ENCODE measurements around the gene NRG2. TPM values are rescaled to one million over a fixed set of nuclear protein-coding genes. Genes with fewer than 3 reads are reported as not detected.

Gene NRG2
- total RNA-seq, 1 experiment from 2014 or later: 0.23 TPM

GRCh38 chr5:139854953-139855352 lies 188.1 kb downstream of the NRG2 start:
- no peak overlapping the region for H3K27ac Mint-ChIP-seq (ENCODE audit: low read depth, unreplicated experiment)
- POLR2A ChIA-PET: interaction anchor here (0.7 to 1.6 kb wide), 2 partner anchors 53 to 67 kb away, joined by 3 read pairs; no protein-coding TSS in a partner anchor
- CTCF ChIA-PET: interaction anchor here (0.7 to 3.6 kb wide), 7 partner anchors 9 to 185 kb away, joined by 3 to 24 read pairs (median 12); no protein-coding TSS in a partner anchor
- no peaks in the 10 kb centered on the region for H3K4me1 Mint-ChIP-seq (ENCODE audit: insufficient read depth, unreplicated experiment)
- TF ChIP-seq CTCF (IDR thresholded peaks at IDR 0.05; ENCODE audit: unreplicated experiment): no peak
- no peak overlapping the region for H3K4me3 Mint-ChIP-seq (ENCODE audit: unreplicated experiment)
- no TSS peak for BruUV-seq (replicated peaks)
- H3K9me3 Mint-ChIP-seq (ENCODE audit: unreplicated experiment): no peaks in the 10 kb centered on the region
- DNase-seq (ENCODE audit: unreplicated experiment): no peak
- H3K27me3 Mint-ChIP-seq (ENCODE audit: insufficient read depth, unreplicated experiment): peaks cover 3% of the 10 kb centered on the region
- intact Hi-C loops (cut with micrococcal nuclease): no loop called here
- H3K36me3 Mint-ChIP-seq (ENCODE audit: insufficient read depth, unreplicated experiment): no peaks in the 10 kb centered on the region

- POLR2A ChIA-PET: no interaction called here
- no peak for TF ChIP-seq CTCF (IDR thresholded peaks at IDR 0.05; ENCODE audit: unreplicated experiment)
- intact Hi-C loops (cut with micrococcal nuclease): no loop called here
- no TSS peak for BruUV-seq (replicated peaks)
- Mint-ChIP-seq H3K4me3 (ENCODE audit: unreplicated experiment) (no peak overlapping the region), H3K9me3 (ENCODE audit: unreplicated experiment) (no peaks in the 10 kb centered on the region), H3K36me3 (ENCODE audit: insufficient read depth, unreplicated experiment) (no peaks in the 10 kb centered on the region), H3K4me1 (ENCODE audit: insufficient read depth, unreplicated experiment) (peaks cover 6% of the 10 kb centered on the region), H3K27me3 (ENCODE audit: insufficient read depth, unreplicated experiment) (peaks cover 11% of the 10 kb centered on the region), H3K27ac (ENCODE audit: low read depth, unreplicated experiment) (no peak overlapping the region)
- DNase-seq (ENCODE audit: unreplicated experiment): no peak
- CTCF ChIA-PET: interaction anchor here (2.7 to 3.6 kb wide), 2 partner anchors 10 to 114 kb away, joined by 17 to 24 read pairs; no protein-coding TSS in a partner anchor
Measured at GRCh38 chr5:139854029-139854605, 189.0 kb downstream of the NRG2 start.

- Mint-ChIP-seq H3K27me3 (ENCODE audit: insufficient read depth, unreplicated experiment) (peaks cover 13% of the 10 kb centered on the region), H3K36me3 (ENCODE audit: insufficient read depth, unreplicated experiment) (no peaks in the 10 kb centered on the region)
Measured at GRCh38 chr5:139852696-139853095, 190.4 kb downstream of the NRG2 start.

GRCh38 chr5:139851558-139851957 lies 191.5 kb downstream of the NRG2 start:
- Mint-ChIP-seq H3K36me3 (ENCODE audit: insufficient read depth, unreplicated experiment) (no peaks in the 10 kb centered on the region), H3K4me3 (ENCODE audit: unreplicated experiment) (no peak overlapping the region), H3K27ac (ENCODE audit: low read depth, unreplicated experiment) (no peak overlapping the region), H3K4me1 (ENCODE audit: insufficient read depth, unreplicated experiment) (peaks cover 6% of the 10 kb centered on the region), H3K9me3 (ENCODE audit: unreplicated experiment) (no peaks in the 10 kb centered on the region), H3K27me3 (ENCODE audit: insufficient read depth, unreplicated experiment) (peaks cover 13% of the 10 kb centered on the region)
- TF ChIP-seq CTCF (IDR thresholded peaks at IDR 0.05; ENCODE audit: unreplicated experiment): no peak
- DNase-seq (ENCODE audit: unreplicated experiment): no peak
- intact Hi-C loops (cut with micrococcal nuclease): no loop called here
- no TSS peak for BruUV-seq (replicated peaks)
- POLR2A ChIA-PET: no interaction called here
- CTCF ChIA-PET: interaction anchor here (0.6 to 5.5 kb wide), 5 partner anchors 11 to 118 kb away, joined by 3 to 54 read pairs (median 6); no protein-coding TSS in a partner anchor

More at GRCh38 chr5:139852696-139853095, 190.4 kb downstream of the NRG2 start:
- Mint-ChIP-seq H3K4me3 (ENCODE audit: unreplicated experiment) (no peak overlapping the region), H3K9me3 (ENCODE audit: unreplicated experiment) (no peaks in the 10 kb centered on the region), H3K27ac (ENCODE audit: low read depth, unreplicated experiment) (no peak overlapping the region), H3K4me1 (ENCODE audit: insufficient read depth, unreplicated experiment) (peaks cover 6% of the 10 kb centered on the region)
- BruUV-seq (replicated peaks): no TSS peak
- intact Hi-C loops (cut with micrococcal nuclease): no loop called here
- no peak for DNase-seq (ENCODE audit: unreplicated experiment)
- CTCF ChIA-PET: interaction anchor here (1.2 to 5.5 kb wide), 4 partner anchors 9 to 117 kb away, joined by 4 to 54 read pairs (median 13); no protein-coding TSS in a partner anchor
- no peak for TF ChIP-seq CTCF (IDR thresholded peaks at IDR 0.05; ENCODE audit: unreplicated experiment)
- POLR2A ChIA-PET: no interaction called here

Data from MCF 10A (cell line).